Progenitor cell of endocrine pancreas (in vitro differentiated cells): ENCODE data around the gene GALNT16. TPM values are rescaled to one million over a fixed set of nuclear protein-coding genes. Genes with fewer than 3 reads are reported as not detected.

Experiments
- DNase-seq: peaks from one replicate; pipeline ENCODE4 v3.0.0; 2021; ENCODE audit warnings: low spot score; ENCODE audit not compliant: unreplicated experiment
- H3K27ac Mint-ChIP-seq: 2 replicates; pipeline ENCODE4 v1.8.0; 2021; ENCODE audit warnings: mild to moderate bottlenecking, moderate library complexity, mixed read lengths
- H3K27me3 Mint-ChIP-seq: 2 replicates; pipeline ENCODE4 v1.8.0; 2021; ENCODE audit warnings: mixed read lengths
- H3K36me3 Mint-ChIP-seq: 2 replicates; pipeline ENCODE4 v1.8.0; 2022; ENCODE audit warnings: mixed read lengths; ENCODE audit not compliant: insufficient read depth
- H3K4me1 Mint-ChIP-seq: 2 replicates; pipeline ENCODE4 v1.8.0; 2021; ENCODE audit warnings: low read depth, mixed read lengths
- H3K4me3 Mint-ChIP-seq: 2 replicates; pipeline ENCODE4 v1.8.0; 2021; ENCODE audit warnings: low read depth, mild to moderate bottlenecking, moderate library complexity, mixed read lengths
- H3K9me3 Mint-ChIP-seq: 2 replicates; pipeline ENCODE4 v1.8.0; 2021; ENCODE audit warnings: low read depth, mixed read lengths
- total RNA-seq: library from RNA; stranded (reverse); gene quantifications from 2 replicates; pipeline ENCODE4 v1.2.1, GENCODE V29; 2021
- TF ChIP-seq, protein P1 (sequence below): fragments of 200-600 bp; sonication (generic); IDR thresholded peaks from one replicate; pipeline ENCODE4 v1.5.0; 2021; ENCODE audit warnings: antibody characterized with exemption, mild to moderate bottlenecking; ENCODE audit not compliant: unreplicated experiment

The GALNT16 gene
- total RNA-seq, 1 donor from 2014 or later: 12.7 TPM

DNA sequence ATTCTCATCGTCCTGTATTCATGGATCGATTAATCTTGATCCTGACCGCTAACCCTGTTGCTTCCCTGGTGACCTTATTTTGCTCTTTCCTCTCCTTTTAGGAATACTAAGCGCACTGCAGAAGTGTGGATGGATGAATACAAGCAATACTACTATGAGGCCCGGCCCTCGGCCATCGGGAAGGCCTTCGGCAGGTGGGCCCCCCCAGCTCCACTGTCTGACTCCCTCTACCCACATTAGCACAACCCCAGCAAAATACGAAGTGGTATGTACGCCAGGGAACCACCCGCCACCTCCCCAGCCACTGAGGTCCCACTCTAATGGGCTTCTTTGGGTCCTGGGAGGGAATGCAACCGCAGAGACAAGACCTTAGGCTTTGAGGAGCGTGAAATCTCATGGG lies 79.5 kb downstream of the GALNT16 start:
- Mint-ChIP-seq H3K27me3 (no peaks in the 10 kb centered on the region), H3K27ac (no peak overlapping the region)

DNA sequence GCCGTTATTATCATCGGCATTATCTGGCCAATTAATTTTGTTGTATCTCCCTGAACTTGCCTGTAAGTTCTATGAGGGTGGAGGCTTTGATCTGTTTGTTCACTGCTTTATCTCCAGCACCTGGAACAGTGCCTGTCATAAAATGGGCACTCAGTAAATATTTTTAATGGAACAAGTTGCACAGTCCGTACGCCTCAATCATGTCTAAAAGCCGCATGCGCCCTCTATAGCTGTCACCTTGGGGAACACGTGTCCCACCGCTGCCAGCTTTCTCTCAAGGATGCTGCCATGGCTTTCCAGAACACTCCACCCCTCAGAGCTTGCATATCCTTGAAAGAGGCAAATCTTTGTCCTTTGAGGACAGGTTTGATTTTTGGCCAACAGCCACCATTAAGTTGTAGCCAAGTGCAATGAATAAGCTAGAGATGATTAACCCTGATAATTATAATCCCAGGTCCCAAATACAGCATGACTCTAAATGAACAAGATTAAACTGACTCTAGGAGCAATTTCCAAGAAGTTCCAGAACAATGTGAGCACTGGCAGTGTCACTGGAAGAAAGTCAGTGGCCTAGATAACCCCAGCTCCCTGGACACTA lies 83.1 kb downstream of the GALNT16 start:
- TF ChIP-seq, protein P1, sequence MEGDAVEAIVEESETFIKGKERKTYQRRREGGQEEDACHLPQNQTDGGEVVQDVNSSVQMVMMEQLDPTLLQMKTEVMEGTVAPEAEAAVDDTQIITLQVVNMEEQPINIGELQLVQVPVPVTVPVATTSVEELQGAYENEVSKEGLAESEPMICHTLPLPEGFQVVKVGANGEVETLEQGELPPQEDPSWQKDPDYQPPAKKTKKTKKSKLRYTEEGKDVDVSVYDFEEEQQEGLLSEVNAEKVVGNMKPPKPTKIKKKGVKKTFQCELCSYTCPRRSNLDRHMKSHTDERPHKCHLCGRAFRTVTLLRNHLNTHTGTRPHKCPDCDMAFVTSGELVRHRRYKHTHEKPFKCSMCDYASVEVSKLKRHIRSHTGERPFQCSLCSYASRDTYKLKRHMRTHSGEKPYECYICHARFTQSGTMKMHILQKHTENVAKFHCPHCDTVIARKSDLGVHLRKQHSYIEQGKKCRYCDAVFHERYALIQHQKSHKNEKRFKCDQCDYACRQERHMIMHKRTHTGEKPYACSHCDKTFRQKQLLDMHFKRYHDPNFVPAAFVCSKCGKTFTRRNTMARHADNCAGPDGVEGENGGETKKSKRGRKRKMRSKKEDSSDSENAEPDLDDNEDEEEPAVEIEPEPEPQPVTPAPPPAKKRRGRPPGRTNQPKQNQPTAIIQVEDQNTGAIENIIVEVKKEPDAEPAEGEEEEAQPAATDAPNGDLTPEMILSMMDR: no peak
- no peaks in the 10 kb centered on the region for H3K36me3 Mint-ChIP-seq
- H3K4me1 Mint-ChIP-seq: no peaks in the 10 kb centered on the region
- no peaks in the 10 kb centered on the region for H3K27me3 Mint-ChIP-seq
- no peak overlapping the region for H3K27ac Mint-ChIP-seq
- no peak for DNase-seq
- no peaks in the 10 kb centered on the region for H3K9me3 Mint-ChIP-seq
- H3K4me3 Mint-ChIP-seq: no peak overlapping the region

More for the DNA sequence above, 79.5 kb downstream of the GALNT16 start:
- no peaks in the 10 kb centered on the region for H3K4me1 Mint-ChIP-seq
- TF ChIP-seq, protein P1: no peak
- no peaks in the 10 kb centered on the region for H3K36me3 Mint-ChIP-seq
- no peaks in the 10 kb centered on the region for H3K9me3 Mint-ChIP-seq
- H3K4me3 Mint-ChIP-seq: no peak overlapping the region
- DNase-seq: no peak

DNA sequence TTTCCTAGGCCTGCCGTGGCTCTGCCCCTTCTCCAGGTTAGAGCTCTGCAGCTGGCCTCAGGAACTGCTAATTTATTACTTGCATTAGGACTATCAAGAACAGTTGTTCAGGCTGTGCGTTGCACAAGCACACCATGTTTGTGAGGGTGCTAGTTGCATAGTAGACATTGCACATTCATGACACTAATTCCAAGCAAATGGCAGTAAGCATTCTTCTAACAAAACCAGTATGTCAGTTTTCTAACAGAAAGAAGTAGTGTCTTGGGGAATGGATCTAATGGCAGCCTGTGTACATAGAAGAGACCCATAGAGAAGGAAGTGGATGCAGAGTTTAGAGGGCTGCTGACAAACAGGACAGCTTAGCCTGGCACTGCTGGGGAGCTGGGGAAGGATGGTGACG lies 84.2 kb downstream of the GALNT16 start:
- Mint-ChIP-seq H3K4me3 (no peak overlapping the region), H3K27me3 (no peaks in the 10 kb centered on the region), H3K27ac (no peak overlapping the region), H3K4me1 (no peaks in the 10 kb centered on the region), H3K36me3 (no peaks in the 10 kb centered on the region), H3K9me3 (no peaks in the 10 kb centered on the region)
- no peak for DNase-seq
- TF ChIP-seq, protein P1: no peak

DNA sequence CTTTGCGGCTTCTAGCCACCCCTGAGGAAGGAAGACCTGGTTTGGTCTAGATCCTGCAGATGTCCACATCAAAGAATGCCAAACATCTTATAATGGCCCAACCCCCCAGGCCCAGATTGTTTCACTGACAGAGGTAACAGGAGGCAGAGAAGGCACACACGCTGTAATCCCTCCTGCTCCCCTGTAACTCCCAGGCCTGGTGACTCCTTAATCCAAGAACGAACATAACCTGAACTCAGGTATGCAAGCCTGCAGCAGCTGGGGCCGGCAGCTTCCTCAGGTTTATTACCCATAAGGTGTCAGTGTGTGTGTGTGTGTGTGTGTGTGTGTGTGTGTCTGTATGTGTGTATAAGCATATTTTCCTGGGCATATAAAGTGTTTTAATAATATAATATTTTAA lies 85.4 kb downstream of the GALNT16 start:
- no peak overlapping the region for H3K27ac Mint-ChIP-seq
- no peak for DNase-seq

DNA sequence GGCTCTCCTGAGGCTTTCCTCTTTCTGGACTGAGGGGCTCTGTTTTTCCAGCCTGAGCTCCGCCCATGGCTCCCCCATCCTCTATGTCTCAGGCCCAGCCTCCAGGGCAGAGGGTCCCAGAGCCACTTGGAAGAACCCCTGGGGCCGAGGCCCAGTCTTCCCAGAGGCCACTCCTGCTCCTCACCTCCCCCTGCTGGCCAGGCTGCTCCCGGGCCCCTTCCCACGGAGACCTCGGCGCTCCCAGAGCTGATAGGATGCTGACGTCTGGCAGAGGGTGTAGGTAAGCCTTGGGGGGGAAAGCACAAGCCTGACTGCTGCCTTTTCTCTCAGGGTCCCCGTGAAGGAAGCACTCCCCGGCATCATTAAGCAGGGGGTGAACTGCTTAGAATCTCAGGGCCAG lies 86.8 kb downstream of the GALNT16 start:
- TF ChIP-seq, protein P1: peak; percentile 72
- Mint-ChIP-seq H3K9me3 (no peaks in the 10 kb centered on the region), H3K4me1 (no peaks in the 10 kb centered on the region), H3K4me3 (no peak overlapping the region), H3K27me3 (no peaks in the 10 kb centered on the region), H3K36me3 (no peaks in the 10 kb centered on the region), H3K27ac (no peak overlapping the region)
- peak; percentile 47 for DNase-seq

More for the DNA sequence above, 85.4 kb downstream of the GALNT16 start:
- no peaks in the 10 kb centered on the region for H3K36me3 Mint-ChIP-seq
- TF ChIP-seq, protein P1: no peak
- no peaks in the 10 kb centered on the region for H3K4me1 Mint-ChIP-seq
- H3K27me3 Mint-ChIP-seq: no peaks in the 10 kb centered on the region
- no peaks in the 10 kb centered on the region for H3K9me3 Mint-ChIP-seq
- H3K4me3 Mint-ChIP-seq: no peak overlapping the region
